GM18505 (cell line): ENCODE data around the gene ZNF581.

Source experiments
- ATAC-seq: cut with Tn5 transposase; IDR thresholded peaks from one replicate; pipeline ENCODE4 v1.9.1; 2021; ENCODE audit not compliant: unreplicated experiment
- POLR2A ChIP-seq: IDR thresholded peaks from 4 replicates; pipeline ENCODE4 v1.6.1; 2011; ENCODE audit warnings: borderline replicate concordance; ENCODE audit not compliant: insufficient read depth, insufficient read length; ENCODE audit errors: extremely low read depth

ZNF581 gene

DNA sequence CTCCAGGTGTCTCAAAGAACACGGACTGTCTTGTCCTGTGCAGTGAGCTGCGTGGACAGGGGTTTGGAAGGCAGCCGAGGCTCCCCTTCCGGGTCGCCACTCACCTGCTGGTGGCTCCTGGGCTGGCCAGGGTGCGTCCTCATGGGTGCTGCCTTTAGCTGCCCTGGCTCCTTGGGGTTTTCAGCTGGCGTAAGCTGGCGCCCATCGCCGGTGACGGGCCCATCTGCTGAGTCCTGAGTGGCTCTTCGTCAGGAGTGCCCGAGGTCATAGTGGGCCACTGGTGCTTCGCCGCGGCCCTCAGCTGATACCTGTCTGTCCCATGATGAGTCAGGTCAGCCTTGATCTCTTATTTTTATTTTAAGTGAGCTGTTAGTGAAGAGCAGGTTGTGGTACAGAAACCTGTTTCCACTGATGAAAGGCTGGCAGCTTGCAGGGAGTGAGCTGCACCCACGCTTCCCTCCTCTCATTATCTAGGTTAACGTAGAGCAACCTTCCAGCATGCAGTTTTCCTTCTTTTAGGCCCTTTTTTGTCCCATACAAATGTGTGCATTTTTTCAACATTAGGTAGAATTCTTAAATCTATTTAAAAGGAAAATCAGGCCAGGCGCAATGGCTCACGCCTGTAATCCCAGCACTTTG, 50.0 kb downstream of the ZNF581 start:
- no peak for ATAC-seq
- no peak for TF ChIP-seq POLR2A

DNA sequence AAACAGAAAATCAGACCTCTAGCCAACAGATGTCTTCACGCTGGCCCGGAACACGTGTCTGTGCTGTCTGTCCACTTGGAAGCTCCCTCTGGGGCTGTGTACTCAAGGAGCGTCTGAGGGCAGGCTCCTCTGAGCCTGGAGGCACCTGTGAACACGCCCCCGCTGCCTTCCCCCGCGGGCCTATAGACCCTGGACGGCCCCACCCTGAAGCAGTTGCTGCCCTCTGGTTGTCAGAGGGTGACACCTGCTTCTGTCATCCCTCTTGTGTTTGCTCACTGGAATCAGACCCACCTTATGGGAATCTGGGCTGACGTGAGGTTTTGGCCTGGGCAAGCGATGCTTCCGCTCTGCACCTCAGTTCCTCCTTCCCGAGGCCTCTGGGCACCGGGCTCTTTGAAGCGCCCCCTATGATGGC, 50.8 kb downstream of the ZNF581 start:
- no peak for ATAC-seq
- no peak for TF ChIP-seq POLR2A

DNA sequence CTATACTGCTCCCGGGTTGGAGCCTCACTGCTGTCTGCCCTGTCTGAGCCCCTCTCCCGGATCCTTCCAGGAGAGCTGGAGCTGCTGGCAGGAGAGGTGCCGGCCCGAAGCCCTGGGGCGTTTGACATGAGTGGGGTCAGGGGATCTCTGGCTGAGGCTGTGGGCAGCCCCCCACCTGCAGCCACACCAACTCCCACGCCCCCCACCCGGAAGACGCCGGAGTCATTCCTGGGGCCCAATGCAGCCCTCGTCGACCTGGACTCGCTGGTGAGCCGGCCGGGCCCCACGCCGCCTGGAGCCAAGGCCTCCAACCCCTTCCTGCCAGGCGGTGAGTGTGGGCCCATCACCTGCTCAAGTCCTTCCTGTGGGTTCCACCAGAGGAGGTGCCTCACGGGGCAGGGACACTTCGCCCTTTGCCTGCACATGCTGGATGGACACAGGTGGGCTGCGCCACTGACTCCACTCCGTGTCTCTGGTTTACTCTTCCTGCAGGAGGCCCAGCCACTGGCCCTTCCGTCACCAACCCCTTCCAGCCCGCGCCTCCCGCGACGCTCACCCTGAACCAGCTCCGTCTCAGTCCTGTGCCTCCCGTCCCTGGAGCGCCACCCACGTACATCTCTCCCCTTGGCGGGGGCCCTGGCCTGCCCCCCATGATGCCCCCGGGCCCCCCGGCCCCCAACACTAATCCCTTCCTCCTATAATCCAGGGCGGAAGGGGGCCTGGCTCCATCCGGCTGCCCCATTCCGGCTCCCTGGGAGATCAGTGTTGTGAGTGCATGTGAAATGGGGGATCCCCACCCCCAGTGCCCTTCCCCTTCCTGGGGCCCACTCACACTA, 51.4 kb downstream of the ZNF581 start:
- no peak for TF ChIP-seq POLR2A
- ATAC-seq = no peak
